Testis (tissue), 2 donors: Measurements from ENCODE around the gene KHSRP.

ENCODE experiments used
- CTCF ChIP-seq, 3 experiments: fragments of 450-650 bp in 2 of 3; fragments of 200-600 bp in 1 of 3; sonication (generic) in 1 of 3; IDR thresholded peaks; one replicate each; pipeline ENCODE4 v1.5.1; 2016 to 2019; ENCODE audit warnings: antibody characterized with exemption in 3 of 3, mild to moderate bottlenecking in 2 of 3, moderate library complexity in 1 of 3
- POLR2A ChIP-seq: fragments of 450-650 bp; IDR thresholded peaks from one replicate; pipeline ENCODE4 v1.6.1; 2017; ENCODE audit warnings: antibody characterized with exemption, mild to moderate bottlenecking, moderate library complexity

DNA sequence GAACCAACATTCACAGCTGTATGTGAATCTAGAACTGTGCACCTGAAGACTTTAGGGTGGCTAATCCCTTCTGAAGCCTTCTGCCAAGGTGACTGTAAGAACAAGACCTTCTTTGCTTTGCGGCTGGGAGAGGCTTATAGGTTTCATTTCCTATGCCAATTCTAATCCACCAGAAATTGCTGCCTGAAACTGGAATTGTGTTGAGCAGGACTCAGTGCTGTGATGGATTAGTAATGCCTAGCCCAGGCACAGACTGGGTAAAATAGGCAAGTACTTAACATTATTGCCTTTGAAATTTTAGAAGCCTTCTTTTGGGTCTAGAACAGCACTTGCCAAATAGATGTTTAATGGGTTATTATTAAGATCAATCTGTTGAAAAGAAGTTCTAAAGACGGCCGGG, 23.4 kb upstream of the KHSRP start:
- TF ChIP-seq POLR2A (no peak), CTCF (IDR thresholded peaks at IDR 0.05) (no peak)
